GM18508 (cell line): Measurements from ENCODE around the gene MARCHF10.

Source experiments
- ATAC-seq: cut with Tn5 transposase; IDR thresholded peaks from one replicate; pipeline ENCODE4 v1.9.1; 2021; ENCODE audit warnings: moderate number of reproducible peaks; ENCODE audit not compliant: insufficient read depth, unreplicated experiment

The MARCHF10 gene

DNA sequence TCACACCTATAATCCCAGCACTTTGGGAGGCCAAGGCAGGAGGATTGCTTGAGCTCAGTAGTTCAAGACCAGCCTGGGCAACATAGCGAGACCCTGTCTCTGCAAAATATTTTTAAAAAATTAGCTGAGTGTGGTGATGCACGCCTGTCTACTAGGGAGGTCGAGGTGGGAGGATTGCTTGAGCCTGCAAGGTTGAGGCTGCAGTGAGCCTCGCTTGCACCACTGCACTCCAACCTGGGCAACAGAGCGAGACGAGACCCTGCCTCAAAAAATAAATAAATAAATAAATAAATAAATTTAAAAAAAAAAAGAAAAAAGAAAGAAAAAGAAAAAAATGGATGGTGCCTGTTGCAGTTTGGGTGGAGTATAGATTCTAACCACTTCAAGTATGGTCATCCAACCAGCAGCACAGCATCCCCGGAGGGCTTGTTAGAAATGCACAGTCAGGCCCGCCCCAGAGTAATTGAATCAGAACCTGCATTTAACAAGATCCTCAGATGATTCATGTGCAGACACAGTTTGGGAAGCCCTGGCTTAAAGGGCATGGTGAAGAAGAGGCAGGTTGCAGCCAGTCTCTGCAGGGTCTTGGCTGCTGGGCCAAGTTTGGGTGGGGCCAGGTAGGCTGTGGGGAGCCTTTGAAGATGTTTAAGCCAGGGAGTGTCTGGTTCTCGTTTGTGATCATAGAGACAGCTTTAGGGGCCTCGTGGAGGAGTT lies 139.9 kb downstream of the MARCHF10 start:
- ATAC-seq = no peak

DNA sequence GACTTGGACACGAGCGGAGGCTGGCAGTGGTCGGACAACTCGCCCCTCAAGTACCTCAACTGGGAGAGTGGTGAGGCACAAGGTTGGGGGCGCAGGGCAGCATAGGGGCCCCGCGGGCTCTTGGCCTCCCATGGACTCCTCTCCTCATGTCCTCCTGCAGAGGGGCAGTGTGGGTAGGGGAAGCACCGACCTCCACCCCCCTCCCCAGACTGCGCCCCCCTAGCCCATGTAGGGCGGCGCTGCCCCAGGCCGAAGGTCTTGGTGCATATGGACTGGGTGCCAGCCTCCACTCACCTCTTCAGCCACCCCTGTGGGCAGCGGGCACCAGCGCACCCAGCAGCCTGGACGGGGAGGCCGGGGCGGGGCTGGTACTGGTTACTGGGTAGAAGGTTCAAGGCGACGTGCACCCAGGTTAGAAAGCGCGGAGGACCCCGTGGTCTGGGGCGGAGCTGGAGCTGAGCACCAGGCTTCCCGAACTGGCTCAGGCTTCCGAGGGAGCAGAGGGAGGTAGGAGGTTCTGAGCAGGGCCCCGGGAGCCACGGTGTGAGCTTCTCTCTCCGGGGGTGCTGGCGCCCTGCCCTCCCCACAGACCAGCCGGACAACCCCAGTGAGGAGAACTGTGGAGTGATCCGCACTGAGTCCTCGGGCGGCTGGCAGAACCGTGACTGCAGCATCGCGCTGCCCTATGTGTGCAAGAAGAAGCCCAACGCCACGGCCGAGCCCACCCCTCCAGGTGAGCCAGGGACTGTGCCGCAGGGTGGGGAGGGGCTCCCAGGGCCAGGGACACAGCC lies 141.1 kb downstream of the MARCHF10 start:
- no peak for ATAC-seq

DNA sequence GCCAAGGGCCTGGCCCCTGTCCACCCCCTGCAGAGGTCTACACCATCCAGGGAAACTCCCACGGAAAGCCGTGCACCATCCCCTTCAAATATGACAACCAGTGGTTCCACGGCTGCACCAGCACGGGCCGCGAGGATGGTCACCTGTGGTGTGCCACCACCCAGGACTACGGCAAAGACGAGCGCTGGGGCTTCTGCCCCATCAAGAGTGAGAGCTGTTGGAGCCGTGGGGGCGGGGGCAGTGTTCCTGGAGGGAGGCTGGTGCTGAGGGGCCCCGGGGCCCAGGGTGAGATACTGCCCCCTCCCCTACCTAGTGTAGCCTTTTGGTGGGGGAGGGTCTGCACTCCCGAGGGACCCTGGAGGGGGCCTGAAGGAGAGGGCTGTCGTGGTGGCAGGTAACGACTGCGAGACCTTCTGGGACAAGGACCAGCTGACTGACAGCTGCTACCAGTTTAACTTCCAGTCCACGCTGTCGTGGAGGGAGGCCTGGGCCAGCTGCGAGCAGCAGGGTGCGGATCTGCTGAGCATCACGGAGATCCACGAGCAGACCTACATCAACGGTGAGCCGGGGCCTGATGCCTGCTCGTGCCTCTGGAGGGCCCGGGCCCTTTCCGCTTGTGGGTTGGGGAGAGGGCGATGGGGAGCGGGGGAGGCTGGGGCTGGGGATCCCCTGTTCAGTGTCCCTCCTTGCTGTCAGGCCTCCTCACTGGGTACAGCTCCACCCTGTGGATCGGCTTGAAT lies 141.9 kb downstream of the MARCHF10 start:
- ATAC-seq = no peak

DNA sequence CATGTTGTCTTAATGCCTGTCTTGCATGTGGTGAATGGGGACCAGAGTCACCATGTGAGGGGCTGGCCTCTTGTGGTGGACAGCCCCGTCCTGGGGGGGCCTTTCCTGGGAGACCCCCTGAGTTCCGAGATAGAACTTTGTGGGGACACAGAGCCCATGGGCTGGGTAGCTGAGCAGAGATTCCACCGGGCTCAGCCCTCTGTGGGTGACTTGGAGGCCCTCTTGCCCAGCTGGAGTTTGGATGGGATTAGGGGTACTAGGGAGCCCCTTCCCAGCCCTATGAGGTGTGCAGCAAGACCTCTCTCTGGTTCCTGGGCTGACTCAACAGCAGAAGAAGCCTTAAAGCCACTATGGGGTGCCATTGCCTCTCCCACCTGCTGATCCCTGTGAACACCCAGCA lies 142.5 kb downstream of the MARCHF10 start:
- ATAC-seq = no peak

DNA sequence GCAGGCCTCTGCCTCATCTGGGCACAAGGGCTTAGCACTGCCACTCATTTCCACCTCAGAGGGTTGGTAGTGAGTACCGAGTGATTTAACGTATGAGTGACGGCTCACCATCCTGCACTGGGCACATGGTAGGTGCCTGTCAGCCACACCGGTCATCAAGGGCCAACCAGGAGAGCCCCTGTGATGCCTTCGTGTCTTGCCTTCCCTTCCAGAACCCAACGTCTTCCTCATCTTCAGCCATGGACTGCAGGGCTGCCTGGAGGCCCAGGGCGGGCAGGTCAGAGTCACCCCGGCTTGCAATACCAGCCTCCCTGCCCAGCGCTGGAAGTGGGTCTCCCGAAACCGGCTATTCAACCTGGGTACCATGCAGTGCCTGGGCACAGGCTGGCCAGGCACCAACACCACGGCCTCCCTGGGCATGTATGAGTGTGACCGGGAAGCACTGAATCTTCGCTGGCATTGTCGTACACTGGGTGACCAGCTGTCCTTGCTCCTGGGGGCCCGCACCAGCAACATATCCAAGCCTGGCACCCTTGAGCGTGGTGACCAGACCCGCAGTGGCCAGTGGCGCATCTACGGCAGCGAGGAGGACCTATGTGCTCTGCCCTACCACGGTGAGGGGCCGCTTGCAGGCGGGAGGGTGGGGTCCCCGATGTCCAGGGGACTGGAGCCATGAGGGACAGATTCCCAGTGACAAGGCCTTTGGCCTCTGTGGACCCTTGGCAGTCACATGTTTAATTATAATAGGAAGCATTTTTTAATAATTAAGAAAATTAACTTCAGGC lies 143.6 kb downstream of the MARCHF10 start:
- ATAC-seq = no peak

DNA sequence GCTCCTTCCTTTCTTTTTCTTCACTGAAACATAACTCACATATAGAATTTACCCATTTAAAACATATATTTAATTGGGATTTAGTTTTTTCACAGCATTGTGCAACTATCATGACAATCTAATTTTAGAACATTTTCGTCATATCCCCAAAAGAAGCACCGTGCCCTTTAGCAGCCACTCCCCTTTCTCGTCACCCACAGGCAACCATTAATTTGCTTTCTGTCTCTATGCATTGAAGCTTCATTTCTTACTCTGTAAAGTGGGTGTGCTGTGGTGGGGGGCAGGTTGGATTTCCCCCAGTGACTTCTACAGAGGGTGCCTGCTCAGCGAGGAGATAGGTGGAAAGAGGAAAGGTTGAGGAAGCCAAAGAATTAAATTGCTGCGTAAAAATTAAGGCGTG lies 144.8 kb downstream of the MARCHF10 start:
- no peak for ATAC-seq

DNA sequence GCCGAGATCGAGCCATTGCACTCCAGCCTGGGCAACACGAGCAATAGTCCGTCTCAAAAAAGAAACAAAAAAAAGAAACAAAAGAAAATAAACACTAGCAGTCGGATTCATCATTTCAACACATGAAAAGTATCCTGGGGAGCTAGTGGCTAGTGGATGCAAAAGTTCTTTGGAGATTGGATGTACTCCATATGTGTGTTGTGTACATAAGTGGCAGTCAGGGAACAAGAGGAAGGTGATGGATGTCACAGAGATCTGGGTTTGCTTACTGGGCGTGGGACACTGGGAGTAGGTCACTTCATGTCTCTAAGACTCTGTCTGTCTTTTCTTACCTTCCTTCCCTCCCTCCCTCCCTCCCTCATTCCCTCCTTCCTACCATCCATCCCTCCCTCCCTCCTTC lies 145.3 kb downstream of the MARCHF10 start:
- ATAC-seq = no peak

DNA sequence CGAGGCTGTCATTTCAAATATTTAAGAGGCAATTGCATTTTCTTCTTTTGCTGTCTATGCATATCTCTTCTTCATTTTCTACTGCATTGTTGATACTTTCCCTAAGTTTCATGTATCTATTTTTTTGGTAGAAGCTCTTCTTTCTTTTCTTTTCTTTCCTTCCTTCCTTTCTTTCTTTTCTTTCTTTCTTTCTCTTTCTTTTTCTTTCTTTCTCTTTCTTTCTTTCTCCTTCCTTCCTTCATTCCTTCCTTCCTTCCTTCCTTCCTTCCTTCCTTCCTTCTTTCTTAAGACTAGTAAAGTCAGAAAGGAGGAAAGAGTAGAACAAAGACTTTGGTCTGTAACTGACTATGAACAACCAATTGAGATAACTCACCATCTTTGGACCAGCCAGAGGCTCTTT lies 146.8 kb downstream of the MARCHF10 start:
- no peak for ATAC-seq

DNA sequence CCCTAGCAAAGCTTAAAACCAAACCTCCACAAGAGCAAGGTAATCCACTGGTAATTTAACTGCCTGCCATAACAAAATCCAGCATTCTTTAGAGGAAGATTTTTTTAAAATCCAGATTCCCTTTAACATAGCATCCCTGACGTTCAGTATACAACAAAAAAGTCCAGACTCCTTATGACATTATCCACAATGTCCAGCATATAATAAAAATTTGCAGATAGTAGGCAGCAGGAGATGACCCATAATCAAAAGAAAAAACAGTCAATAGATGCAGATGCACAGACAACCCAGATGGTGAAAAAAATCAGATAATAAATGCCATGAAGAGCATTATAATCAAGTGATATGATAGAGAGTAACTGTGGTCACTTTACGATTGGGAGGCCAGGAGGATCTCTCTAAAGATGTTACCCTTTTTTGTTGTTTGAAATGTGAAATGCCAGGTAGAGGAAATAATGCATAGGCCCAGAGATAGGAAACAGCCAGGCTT lies 147.4 kb downstream of the MARCHF10 start:
- no peak for ATAC-seq

DNA sequence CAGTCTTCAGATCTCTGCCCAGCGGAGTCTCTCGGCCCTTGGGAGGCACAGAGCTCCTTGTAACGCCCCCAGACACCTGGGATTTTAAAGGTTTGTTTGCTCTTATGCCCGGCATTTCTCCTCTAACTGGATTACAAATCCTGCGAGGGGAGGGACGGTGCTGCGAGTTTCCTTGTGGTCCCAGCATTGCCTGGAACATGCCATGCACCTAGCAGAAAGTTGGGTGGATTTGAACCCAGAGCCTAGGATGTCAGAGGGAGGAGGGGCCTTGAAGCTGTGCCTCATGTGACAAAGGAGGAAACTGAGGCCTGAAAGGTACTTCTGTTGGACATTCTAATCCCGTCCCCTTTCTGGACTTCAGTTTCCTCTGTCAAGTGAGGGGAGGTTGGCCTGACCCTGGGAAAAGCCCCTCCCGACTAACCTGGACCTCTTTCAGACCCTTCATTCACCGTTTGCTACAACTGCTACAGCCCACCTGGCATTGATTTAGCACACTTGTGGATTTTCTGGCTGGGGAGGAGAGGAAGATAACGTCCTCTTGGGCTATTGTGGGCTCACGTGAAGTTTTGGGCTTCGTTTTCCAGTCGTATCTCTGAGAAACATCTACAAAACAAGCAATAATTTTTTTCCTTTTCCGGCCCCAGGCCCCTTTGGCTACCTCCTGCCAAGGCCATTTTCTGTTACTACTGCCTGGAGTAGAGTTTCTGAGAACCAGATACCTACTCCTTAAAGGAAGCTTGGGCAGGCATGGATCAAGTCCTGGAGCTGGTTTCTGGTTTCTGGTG lies 149.8 kb downstream of the MARCHF10 start:
- no peak for ATAC-seq

DNA sequence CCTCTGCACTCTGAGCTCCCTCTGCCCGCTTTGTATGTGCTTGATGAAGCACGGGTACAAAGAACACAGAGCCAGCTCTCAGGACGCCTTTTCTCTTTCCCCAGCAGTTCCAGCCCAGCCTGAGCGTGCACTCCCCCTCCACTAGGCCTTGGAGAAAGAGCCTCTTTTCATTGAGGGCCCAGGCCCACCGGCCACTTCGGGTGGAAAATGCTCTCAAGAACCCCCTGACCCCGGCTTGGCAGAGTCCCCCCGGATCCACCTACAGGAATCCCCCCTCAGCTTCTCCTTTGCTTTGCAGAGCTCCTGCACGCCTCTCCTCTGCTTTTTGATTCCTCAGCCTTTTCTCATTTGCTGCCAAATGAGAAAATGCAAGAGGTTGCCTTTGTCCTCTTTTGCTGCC lies 150.4 kb downstream of the MARCHF10 start:
- no peak for ATAC-seq

DNA sequence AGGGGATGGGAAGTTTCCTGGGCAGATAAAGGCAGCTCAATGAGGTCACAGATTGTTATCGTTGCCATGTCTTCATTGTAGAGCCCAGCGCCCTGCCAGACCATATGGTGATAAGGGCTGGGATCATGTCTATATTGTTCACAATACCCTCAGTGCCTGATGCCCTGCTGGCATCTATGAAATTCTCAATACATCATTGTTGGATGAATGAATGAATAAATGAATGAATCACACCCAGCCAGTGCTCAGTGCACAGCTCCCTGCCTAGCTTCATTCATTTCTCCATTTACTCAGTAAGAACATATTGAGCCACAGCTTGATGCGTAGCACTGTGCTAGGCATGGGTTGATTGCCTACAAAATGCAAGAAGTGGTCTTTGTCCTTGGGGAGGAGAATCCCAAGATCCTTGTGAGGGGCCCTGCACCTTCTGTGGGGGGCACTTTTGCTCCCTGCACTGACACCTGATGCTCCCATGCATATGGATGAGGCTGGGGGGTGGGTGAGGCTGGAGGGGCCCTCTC lies 150.9 kb downstream of the MARCHF10 start:
- ATAC-seq = no peak

DNA sequence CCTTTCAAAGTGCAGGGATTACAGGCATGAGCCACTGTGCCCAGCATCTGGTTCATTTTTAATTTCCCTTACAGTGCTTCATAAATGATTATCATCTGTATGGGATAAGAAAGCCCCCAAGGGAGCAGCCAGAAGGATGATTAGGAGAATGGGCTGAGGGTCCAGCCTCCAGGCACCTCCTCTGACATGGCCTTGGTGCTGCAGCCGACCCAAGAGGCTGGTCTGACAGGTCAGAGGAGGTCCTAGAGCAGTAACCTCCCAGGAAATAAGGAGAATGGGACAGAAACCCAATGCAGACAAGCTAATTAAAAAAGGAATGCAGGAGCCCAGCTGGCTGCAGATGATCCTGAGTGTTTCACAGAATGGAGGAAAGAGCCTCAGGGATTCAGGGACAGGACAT lies 151.7 kb downstream of the MARCHF10 start:
- ATAC-seq = no peak

DNA sequence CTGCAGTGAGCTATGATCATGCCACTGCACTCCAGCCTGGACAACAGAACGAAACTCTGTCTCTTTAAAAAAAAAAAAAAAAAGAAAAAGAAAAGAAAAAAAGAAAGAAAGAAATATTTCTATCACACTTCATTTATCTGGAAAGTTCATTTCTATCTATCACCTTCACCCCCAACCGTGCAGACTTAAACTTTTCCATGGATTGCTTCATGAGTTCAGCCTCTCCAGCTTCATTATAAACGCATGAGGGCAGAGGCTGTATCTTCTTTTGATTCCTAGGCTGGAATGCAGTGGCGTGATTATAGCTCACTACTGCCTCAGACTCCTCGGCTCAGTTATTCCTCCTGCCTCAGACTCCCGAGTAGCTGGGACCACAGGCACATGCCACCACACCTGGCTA lies 152.5 kb downstream of the MARCHF10 start:
- no peak for ATAC-seq

DNA sequence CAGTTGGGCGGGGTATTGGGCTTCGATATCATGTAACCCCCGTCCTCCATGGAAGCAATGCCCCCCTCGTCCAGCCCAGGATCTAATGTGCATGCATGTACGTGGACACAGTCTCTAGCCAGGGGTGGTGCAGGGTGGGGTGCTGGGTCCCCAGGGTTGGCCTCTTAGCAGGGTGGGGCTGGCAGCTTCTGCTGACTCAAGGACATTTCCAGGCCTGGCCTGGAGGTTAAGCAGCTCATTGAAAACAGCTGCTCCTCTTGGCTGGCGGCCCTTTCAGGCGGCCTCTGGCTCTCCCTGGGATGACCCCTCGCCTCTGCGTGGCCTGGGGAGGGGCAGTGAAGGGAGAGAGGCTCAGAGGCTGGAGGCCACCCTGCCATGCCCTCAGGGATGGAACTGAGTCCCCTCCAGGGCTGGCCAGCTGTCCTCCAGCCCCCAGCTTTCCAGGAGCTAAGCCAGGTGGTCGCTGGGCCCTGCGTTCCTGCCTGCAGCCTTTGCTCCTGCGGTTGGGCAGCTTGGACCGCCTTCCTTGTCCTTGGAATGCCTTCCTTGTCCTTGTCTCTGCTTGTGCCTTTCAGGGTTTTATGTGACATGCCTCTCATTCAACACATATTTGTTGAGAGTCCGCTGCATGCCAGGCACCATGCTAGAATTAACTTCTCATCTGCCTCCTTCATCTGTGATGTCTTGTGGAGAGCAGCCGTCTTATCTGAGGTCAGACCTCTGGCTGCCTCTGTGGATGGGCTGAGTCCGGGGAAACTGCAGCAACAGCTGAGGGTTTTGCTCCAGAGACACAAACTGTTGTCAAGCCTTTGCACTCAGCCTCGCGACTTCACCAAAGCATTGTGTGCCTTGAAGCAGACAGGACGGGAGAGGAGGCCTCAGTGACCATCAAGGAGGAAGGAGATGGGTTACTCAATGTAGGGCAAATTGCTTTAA lies 154.0 kb downstream of the MARCHF10 start:
- no peak for ATAC-seq

DNA sequence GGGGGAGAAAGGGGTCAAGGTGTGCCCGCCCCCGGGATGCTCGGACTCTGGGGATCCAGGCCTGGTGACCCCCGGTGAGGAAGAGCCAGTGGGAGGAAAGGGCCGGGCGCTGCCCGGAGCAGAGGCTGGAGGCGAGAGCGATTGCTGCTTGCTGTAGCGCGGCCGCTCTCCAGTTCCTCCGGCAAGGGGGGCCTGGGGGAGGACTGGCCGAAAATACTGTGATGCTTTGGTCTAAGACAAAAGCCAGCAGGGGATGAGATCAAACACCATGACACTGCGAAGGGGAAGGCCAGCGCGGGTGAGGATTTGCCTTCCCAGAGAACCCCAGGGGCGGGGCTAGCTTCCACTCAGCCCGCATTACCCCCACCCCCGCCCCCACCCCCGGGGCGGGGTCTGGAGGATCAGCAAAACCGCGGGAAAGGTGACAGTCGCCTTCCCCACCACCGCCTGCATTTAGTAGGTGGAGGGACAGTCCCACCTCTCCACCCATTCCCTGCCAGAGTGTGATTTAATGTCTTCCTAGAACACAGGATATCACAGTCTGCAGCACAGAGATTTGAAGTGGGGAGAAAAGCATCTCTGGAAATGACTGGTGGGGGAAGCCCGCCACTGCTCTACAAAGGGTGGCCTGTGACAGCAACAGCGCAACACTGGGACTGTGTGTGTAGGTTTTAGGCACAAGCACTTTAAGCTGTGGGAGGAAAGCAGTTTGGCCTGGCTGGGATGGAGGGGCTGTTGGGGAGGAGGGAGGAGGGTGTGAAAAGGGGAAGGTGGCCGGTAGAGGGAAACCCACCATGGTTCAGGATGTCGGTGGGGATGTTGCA lies 154.9 kb downstream of the MARCHF10 start:
- peak; percentile 84 for ATAC-seq

DNA sequence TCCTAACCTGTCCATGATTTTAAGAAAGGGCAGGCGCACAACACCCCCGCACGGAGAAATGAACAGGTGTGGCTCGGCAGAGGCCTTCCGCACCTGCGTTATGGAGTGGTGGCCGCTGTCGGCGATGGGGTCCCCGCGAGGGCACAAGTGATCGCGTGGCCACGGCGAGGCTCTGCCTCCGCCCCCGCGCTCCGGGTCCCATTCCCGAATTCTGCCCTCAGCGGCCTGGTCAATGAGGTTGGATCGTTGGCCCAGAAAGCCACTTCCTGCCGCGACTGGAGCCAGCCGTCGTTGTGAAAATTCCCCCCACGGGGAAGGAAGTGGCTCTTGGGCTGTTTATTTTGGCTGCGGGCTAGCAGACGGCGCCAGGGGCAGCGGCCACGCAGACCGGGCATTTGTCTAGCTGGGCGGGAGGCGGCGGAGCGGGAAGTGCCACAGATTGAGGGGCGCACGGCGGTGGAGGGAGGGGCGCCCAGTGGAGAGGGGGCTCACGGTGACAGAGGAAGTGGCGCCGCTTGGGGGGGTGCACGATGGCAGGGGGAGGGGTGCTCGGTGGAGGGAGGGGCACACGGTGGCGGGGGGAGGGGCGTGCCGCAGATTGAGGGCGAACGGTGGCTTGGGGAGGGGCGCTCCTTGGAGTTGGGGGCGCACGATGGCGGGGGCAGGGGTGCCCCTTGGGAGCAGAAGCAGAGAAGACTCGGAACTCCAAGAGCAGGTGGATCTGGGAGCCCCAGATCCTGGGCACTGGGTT lies 155.7 kb downstream of the MARCHF10 start:
- no peak for ATAC-seq
